GM18505 (cell line): Measurements from ENCODE around the gene NUDT19.
"Not testable (repeated sequence)": the region's sequence is repeated elsewhere in the genome, so short reads cannot be mapped to it uniquely, and the experiment has no call there.

Experiments
- ATAC-seq: cut with Tn5 transposase; IDR thresholded peaks from one replicate; pipeline ENCODE4 v1.9.1; 2021; ENCODE audit not compliant: unreplicated experiment
- POLR2A ChIP-seq: IDR thresholded peaks from 4 replicates; pipeline ENCODE4 v1.6.1; 2011; ENCODE audit warnings: borderline replicate concordance; ENCODE audit not compliant: insufficient read depth, insufficient read length; ENCODE audit errors: extremely low read depth

The NUDT19 gene

GRCh38 chr19:32688311-32688710, 3.3 kb upstream of the NUDT19 start:
- ATAC-seq: no peak
- no peak for TF ChIP-seq POLR2A

- peak; percentile 49 for TF ChIP-seq POLR2A
- ATAC-seq: peak; percentile 59
These were observed 518 bp downstream of the NUDT19 start for GRCh38 chr19:32691952-32692726.

- no peak for TF ChIP-seq POLR2A
- peak; percentile 4 for ATAC-seq
These were observed 1.1 kb downstream of the NUDT19 start for GRCh38 chr19:32692727-32693061.

- ATAC-seq: not testable (repeated sequence)
These were observed 1.8 kb downstream of the NUDT19 start for GRCh38 chr19:32693151-32694108.

GRCh38 chr19:32694316-32694715, 2.7 kb downstream of the NUDT19 start:
- not testable (repeated sequence) for ATAC-seq

GRCh38 chr19:32694851-32695250, 3.2 kb downstream of the NUDT19 start:
- ATAC-seq: not testable (repeated sequence)

GRCh38 chr19:32695506-32695905, 3.9 kb downstream of the NUDT19 start:
- ATAC-seq: not testable (repeated sequence)

- ATAC-seq: not testable (repeated sequence)
These were observed 5.2 kb downstream of the NUDT19 start for GRCh38 chr19:32696771-32697170.

GRCh38 chr19:32700129-32700528, 8.5 kb downstream of the NUDT19 start:
- not testable (repeated sequence) for ATAC-seq

- no peak for ATAC-seq
- TF ChIP-seq POLR2A: no peak
These were observed 10.4 kb downstream of the NUDT19 start for GRCh38 chr19:32702010-32702409.

GRCh38 chr19:32704006-32704405, 12.4 kb downstream of the NUDT19 start:
- not testable (repeated sequence) for ATAC-seq

- TF ChIP-seq POLR2A: no peak
- no peak for ATAC-seq
These were observed 16.8 kb downstream of the NUDT19 start for GRCh38 chr19:32708457-32708856.

GRCh38 chr19:32709032-32709431, 17.4 kb downstream of the NUDT19 start:
- no peak for TF ChIP-seq POLR2A
- ATAC-seq: no peak

GRCh38 chr19:32711747-32712146, 20.1 kb downstream of the NUDT19 start:
- no peak for ATAC-seq
- TF ChIP-seq POLR2A: no peak

- ATAC-seq: not testable (repeated sequence)
These were observed 24.6 kb downstream of the NUDT19 start for GRCh38 chr19:32716203-32716602.
